Keratinocyte (primary cell): ENCODE results near the gene PLG.

Source experiments
- CTCF ChIP-seq, 3 experiments: IDR thresholded peaks in 1 of 3; conservative IDR thresholded peaks in 1 of 3; optimal IDR thresholded peaks in 1 of 3; 2 replicates in 2 of 3; 3 replicates in 1 of 3; pipeline versions ENCODE3 to v1.5.1; 2011; ENCODE audit warnings: low read length in 3 of 3, mild to moderate bottlenecking in 3 of 3, moderate library complexity in 2 of 3, control low read depth in 1 of 3, inconsistent platforms in 1 of 3; ENCODE audit not compliant: insufficient read depth in 2 of 3; ENCODE audit errors: extremely low read depth in 1 of 3
- EZH2 ChIP-seq: IDR thresholded peaks from one replicate; pipeline ENCODE4 v1.6.1; 2012; ENCODE audit warnings: inconsistent platforms, mild to moderate bottlenecking, low read length, moderate library complexity

DNA sequence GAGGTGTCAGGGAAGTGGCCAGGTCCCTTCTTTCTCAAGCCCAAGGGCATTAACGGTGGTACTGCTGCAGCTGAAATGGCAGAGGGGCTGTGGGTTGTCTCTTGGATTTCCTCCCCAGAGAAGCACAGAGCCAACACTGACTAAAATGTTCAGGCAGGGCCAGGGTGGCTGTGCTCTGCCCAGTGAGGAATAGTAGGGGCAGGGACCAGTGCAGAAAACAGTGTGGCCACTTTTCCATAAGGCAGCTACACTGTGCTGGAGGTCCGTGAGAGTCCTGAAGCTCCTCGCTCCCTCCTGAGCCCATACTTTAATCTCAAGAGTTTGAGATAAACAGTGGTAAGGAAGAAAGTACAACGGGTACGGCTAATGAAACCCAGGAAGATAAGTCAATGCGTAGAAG, 42.5 kb upstream of the PLG start:
- no peak for TF ChIP-seq CTCF (optimal IDR thresholded peaks at IDR 0.05 in 1 of 3, IDR thresholded peaks at IDR 0.05 in 1 of 3, conservative IDR thresholded peaks at IDR 0.05 in 1 of 3; ENCODE audit: extremely low read depth in 1 of 3, insufficient read depth in 2 of 3, low read length in 3 of 3)
- TF ChIP-seq EZH2 = no peak
